Subcutaneous adipose tissue (tissue), 4 donors: ENCODE results near the gene SLC9A6. TPM values are rescaled to one million over a fixed set of nuclear protein-coding genes. Genes with fewer than 3 reads are reported as not detected.

Experiments used
- CTCF ChIP-seq: fragments of 450-650 bp; IDR thresholded peaks from one replicate; pipeline ENCODE4 v1.5.1; 2016; ENCODE audit warnings: low read depth, mild to moderate bottlenecking, control low read depth, antibody characterized with exemption, moderate library complexity
- total RNA-seq, 4 donors: library from RNA; depleted of rRNA; stranded (reverse); fragments of >200 nt; gene quantifications; one replicate each; pipeline ENCODE4 v1.1.0, GENCODE V29; 2016

The SLC9A6 gene
- total RNA-seq, 4 donors from 2014 or later = 17.1 to 24.0 (median 18.6) TPM

DNA sequence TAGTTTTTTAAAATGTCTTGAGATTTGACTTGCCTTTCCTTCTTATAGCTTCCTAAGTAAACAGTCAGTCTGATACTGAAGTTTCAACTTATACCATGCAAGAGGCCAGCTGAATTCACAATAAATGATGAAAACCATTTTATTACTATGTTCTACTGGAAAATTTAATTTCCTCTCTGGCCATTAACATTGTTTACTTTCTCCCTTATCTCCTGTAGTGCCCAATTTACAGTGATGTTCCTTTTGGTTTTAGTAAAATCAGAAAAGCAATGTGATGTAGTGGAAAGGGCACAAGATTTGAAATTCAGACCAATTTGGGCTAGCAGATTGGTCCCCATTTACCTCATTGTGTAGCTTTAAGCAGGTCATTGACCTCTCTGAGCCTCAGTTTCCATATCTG lies 54.2 kb downstream of the SLC9A6 start:
- no peak for TF ChIP-seq CTCF

DNA sequence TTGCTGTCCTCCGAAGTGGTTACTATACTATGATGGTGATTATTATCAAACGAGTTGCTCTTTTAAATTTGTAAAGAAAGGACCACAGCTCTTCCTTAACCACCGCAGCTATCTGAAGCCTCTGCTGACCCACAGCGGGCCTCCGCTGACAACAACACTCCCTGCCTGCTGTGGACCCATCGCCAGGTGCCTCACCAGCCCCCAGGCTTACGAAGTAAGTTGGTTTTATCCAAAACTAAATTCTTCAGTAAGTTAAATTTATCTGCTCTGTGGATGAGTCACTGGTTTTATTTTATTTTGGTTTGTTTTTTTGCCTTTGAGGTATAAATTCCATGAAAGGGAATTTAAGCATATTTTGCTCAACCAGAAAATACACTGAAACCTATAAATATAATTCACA lies 54.7 kb downstream of the SLC9A6 start:
- no peak for TF ChIP-seq CTCF

- TF ChIP-seq CTCF = no peak
These were observed 56.1 kb downstream of the SLC9A6 start for GRCh38 chrX:136041254-136041812.

DNA sequence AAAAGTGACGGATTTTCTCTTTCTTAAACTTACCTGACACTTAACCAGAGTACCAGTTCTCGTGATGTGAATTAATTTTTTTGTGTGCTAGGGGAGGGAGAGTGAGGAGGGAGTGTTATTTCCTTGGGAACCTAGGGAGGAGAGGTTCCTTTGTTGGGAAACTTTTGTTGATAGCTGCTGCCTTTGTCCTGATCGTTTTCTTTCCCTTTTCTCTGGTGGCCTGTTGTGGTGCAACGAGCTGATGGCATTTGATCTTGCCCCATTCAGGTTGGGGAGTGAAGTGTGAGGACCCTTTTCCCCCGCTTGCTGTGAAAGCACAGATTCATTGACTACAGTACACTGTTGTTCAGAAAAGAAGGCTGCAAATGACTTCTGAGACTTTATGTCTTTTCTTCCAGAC lies 59.8 kb downstream of the SLC9A6 start:
- TF ChIP-seq CTCF = no peak

DNA sequence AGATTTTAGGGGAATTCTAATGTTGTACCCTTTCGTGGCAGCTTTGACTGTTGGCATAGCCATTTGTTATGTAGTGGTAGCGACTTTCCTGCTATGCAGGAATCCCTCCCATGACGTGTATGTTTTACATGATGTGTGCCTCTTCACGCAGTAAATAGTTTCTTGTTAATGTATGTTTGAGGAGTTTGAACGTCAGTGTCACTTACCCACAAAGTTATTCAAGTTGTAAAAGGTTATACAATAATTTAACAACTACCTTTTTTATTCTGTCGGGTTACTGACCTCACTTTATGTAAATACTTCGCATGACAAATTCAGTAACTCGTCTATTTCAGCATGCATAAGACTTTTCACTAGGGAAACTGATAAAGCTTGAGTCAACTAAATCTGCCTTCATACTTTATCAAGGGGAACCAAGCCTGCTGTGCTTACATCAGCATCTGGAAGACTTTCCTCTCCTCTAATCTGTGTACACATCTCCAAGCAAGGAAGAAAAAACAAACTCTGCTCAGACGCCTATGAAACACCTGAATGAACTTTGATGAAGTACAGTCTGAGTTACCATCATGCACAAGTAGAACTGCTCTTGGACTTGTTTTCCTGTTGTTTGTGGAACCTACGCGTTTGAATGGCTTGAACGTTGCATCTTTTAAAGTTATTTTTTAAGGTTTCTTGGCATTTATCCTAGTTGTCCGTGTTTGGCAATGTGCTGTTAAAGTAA lies 61.2 kb downstream of the SLC9A6 start:
- no peak for TF ChIP-seq CTCF

- TF ChIP-seq CTCF = no peak
These were observed 61.9 kb downstream of the SLC9A6 start for GRCh38 chrX:136047016-136047642.

DNA sequence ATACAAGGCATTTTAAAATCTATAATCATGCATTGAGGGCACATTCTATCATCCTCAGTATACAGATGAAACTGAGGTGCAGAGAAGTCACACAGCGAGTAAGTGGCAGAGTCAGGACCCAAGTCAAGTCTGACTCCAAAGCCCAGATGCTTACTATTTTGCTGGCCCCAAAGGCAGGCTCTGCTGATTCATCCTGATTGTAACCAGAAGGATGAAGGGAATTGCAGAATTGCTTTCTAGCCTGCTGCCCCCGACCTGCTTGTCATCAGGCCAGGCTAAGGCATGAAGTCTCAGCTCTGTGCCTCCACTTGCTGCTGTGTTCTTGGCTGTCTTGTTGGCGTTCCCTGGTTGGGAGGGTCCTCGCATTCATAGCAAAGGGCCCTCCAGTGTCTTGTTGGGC lies 62.7 kb downstream of the SLC9A6 start:
- TF ChIP-seq CTCF = no peak
